RWPE1 (cell line): ENCODE results near the gene MRPL52.
"Not testable (repeated sequence)": the region's sequence is repeated elsewhere in the genome, so short reads cannot be mapped to it uniquely, and the experiment has no call there.

Experiments
- CTCF ChIA-PET: fragments of 350-600 bp; sonication (Branson Sonifier 250); formaldehyde crosslinking; extraction: SDS; loops from one replicate; lab custom pipeline; 2021; lab: Yijun Ruan, JAX
- POLR2A ChIA-PET: fragments of 400-600 bp; formaldehyde crosslinking; extraction: SDS; loops from one replicate; lab custom pipeline; 2020; ENCODE audit warnings: antibody characterized with exemption; ENCODE audit not compliant: low non-redundant PET; lab: Yijun Ruan, JAX
- DNase-seq: peaks from one replicate; pipeline ENCODE4 v3.0.0; 2012; ENCODE audit warnings: low spot score
- H3K27ac ChIP-seq: fragments of 450-650 bp; 2 replicates; pipeline ENCODE4 v1.5.1; 2017
- CTCF ChIP-seq: fragments of 450-650 bp; conservative IDR thresholded peaks from 2 replicates; pipeline ENCODE4 v1.5.1; 2017; ENCODE audit warnings: low read depth, mild to moderate bottlenecking

MRPL52 gene

GRCh38 chr14:22824711-22825359 is 4.9 kb upstream of the MRPL52 start:
- no peak for TF ChIP-seq CTCF
- peak; percentile 80 for DNase-seq
- POLR2A ChIA-PET: no interaction called here
- peak overlapping the region; percentile 83 for H3K27ac ChIP-seq
- CTCF ChIA-PET: interaction anchor here (1.2 kb wide), 1 partner anchor 28 kb away, joined by 5 read pairs; no protein-coding TSS in a partner anchor

- DNase-seq, POLR2A ChIA-PET: not testable (repeated sequence)
- CTCF ChIA-PET: interaction anchor here (0.7 to 2.0 kb wide), 3 partner anchors 24 to 428 kb away, joined by 3 to 7 read pairs (median 4); no protein-coding TSS in a partner anchor
- H3K27ac ChIP-seq: peak overlapping the region; percentile 76
Observed at GRCh38 chr14:22829076-22829660, 519 bp upstream of the MRPL52 start.

- POLR2A ChIA-PET: interaction anchor here (0.6 to 0.8 kb wide), 2 partner anchors 9 to 18 kb away, joined by 3 read pairs; no protein-coding TSS in a partner anchor
- TF ChIP-seq CTCF: no peak
- CTCF ChIA-PET: interaction anchor here (0.6 to 2.0 kb wide), 4 partner anchors 23 to 441 kb away, joined by 3 to 7 read pairs (median 4); no protein-coding TSS in a partner anchor
- peak overlapping the region; percentile 76 for H3K27ac ChIP-seq
- no peak for DNase-seq
Observed at GRCh38 chr14:22830443-22831010, 840 bp downstream of the MRPL52 start.

GRCh38 chr14:22835505-22835904 is 5.8 kb downstream of the MRPL52 start:
- ChIA-PET CTCF (interaction anchor here (0.6 to 1.2 kb wide), 3 partner anchors 9 to 65 kb away, joined by 3 to 5 read pairs (median 5); no protein-coding TSS in a partner anchor), POLR2A (no interaction called here)
- DNase-seq: no peak
- peak overlapping the region; percentile 99; the same call in 1 of the 2 replicates for H3K27ac ChIP-seq
- no peak for TF ChIP-seq CTCF

- ChIA-PET CTCF (interaction anchor here (0.6 to 2.9 kb wide), 10 partner anchors 8 to 534 kb away, joined by 3 to 18 read pairs (median 4); no protein-coding TSS in a partner anchor), POLR2A (interaction anchor here (1.3 kb wide), 1 partner anchor 70 kb away, joined by 4 read pairs; the partner anchor contains the start of gene OXA1L)
- peak within 1 kb of the TSS; percentile 99 for H3K27ac ChIP-seq
- no peak; the same call in 1 of the 2 replicates for TF ChIP-seq CTCF
- DNase-seq: peak; percentile 59
Observed at GRCh38 chr14:22836301-22837113, 6.8 kb downstream of the MRPL52 start, which contains the start of gene MMP14. Gene MMP14, plus strand, starts transcription at chr14:22836585. Its CDS starts 233 bp downstream, at chr14:22836818.

GRCh38 chr14:22837114-22837749 is 7.5 kb downstream of the MRPL52 start:
- no peak for TF ChIP-seq CTCF
- POLR2A ChIA-PET: interaction anchor here (1.3 to 2.6 kb wide), 3 partner anchors 11 to 71 kb away, joined by 4 to 19 read pairs (median 9); partner anchors contain the start of gene OXA1L
- H3K27ac ChIP-seq: peak overlapping the region; percentile 99
- CTCF ChIA-PET: interaction anchor here (0.6 to 2.9 kb wide), 7 partner anchors 13 to 349 kb away, joined by 3 to 18 read pairs (median 4); no protein-coding TSS in a partner anchor
- no peak for DNase-seq
